ENCODE results near the gene SEBOX. TPM values are rescaled to one million over a fixed set of nuclear protein-coding genes. Genes with fewer than 3 reads are reported as not detected.

The SEBOX gene
- total RNA-seq, 4 donors from 2014 or later, result not detected

DNA sequence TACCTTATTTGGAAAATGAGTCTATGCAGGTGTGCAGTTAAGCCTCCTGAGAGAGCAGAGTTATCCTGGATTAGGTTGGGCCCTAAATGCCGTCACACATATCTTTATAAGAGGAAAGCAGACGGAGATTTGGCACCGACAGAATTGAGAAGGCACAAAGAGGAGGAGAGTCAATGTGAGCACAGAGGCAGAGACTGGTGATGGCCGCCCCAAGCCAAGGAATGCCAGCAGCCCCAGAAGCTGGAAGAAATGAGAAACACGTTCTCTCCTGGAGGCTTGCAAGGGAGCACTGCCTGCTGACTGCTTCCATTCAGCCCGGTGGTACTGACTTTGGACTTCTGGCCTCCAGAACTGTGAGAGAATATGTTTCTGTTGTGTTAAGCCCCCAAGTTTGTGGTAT is 37.8 kb upstream of the SEBOX start:
- H3K4me3 ChIP-seq, result no peak overlapping the region
- intact Hi-C loops (cut with DNase I; ENCODE audit: low total_unique reads), result no loop called here
- H3K9me3 ChIP-seq, result no peaks in the 10 kb centered on the region
- H3K4me1 ChIP-seq, result peaks cover 0 to 5% of the 10 kb centered on the region in 2 donors
- no peaks in the 10 kb centered on the region for H3K36me3 ChIP-seq
- DNase-seq, result no peak
- TF ChIP-seq, protein P1, sequence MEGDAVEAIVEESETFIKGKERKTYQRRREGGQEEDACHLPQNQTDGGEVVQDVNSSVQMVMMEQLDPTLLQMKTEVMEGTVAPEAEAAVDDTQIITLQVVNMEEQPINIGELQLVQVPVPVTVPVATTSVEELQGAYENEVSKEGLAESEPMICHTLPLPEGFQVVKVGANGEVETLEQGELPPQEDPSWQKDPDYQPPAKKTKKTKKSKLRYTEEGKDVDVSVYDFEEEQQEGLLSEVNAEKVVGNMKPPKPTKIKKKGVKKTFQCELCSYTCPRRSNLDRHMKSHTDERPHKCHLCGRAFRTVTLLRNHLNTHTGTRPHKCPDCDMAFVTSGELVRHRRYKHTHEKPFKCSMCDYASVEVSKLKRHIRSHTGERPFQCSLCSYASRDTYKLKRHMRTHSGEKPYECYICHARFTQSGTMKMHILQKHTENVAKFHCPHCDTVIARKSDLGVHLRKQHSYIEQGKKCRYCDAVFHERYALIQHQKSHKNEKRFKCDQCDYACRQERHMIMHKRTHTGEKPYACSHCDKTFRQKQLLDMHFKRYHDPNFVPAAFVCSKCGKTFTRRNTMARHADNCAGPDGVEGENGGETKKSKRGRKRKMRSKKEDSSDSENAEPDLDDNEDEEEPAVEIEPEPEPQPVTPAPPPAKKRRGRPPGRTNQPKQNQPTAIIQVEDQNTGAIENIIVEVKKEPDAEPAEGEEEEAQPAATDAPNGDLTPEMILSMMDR (IDR thresholded peaks at IDR 0.05), result no peak
- no peak for TF ChIP-seq POLR2A (IDR thresholded peaks at IDR 0.05)
- H3K27me3 ChIP-seq, result no peaks in the 10 kb centered on the region
- no peak overlapping the region for H3K27ac ChIP-seq

- H3K9me3 ChIP-seq, result no peaks in the 10 kb centered on the region
- intact Hi-C loops (cut with DNase I; ENCODE audit: low total_unique reads), result no loop called here
- H3K36me3 ChIP-seq, result no peaks in the 10 kb centered on the region
- H3K27ac ChIP-seq, result no peak overlapping the region
- H3K4me3 ChIP-seq, result no peak overlapping the region
- H3K4me1 ChIP-seq, result peaks cover 0 to 5% of the 10 kb centered on the region in 2 donors
- H3K27me3 ChIP-seq, result no peaks in the 10 kb centered on the region
- TF ChIP-seq, protein P1 (IDR thresholded peaks at IDR 0.05), result no peak
- no peak for TF ChIP-seq POLR2A (IDR thresholded peaks at IDR 0.05)
- no peak for DNase-seq
Observed at GRCh38 chr17:28402224-28402630, 37.2 kb upstream of the SEBOX start.

DNA sequence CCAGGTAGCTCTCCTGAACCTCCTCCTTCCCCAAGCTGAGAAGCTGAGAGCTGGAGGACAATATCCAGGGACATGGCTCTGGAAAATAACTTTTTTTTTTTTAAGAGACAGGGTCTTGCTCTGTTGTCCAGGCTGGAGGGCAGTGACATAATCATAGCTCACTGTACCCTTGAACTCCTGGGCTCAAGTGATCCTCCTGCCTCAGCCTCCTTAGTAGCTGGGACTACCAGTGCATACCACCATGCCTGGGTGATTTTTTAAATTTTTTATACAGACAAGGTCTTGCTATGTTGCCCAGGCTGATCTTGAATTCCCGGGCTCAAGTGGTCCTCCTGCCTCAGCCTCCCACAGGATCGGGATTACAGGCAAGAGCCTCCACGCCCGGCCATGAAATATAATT is 34.8 kb upstream of the SEBOX start:
- no peak for DNase-seq
- intact Hi-C loops (cut with DNase I; ENCODE audit: low total_unique reads), result no loop called here
- H3K36me3 ChIP-seq, result no peaks in the 10 kb centered on the region
- H3K27ac ChIP-seq, result no peak overlapping the region
- no peak overlapping the region for H3K4me3 ChIP-seq
- no peaks in the 10 kb centered on the region for H3K27me3 ChIP-seq
- H3K9me3 ChIP-seq, result no peaks in the 10 kb centered on the region
- no peak for TF ChIP-seq POLR2A (IDR thresholded peaks at IDR 0.05)
- TF ChIP-seq, protein P1 (IDR thresholded peaks at IDR 0.05), result no peak
- no peaks in the 10 kb centered on the region for H3K4me1 ChIP-seq

- H3K36me3 ChIP-seq, result no peaks in the 10 kb centered on the region
- TF ChIP-seq, protein P1 (IDR thresholded peaks at IDR 0.05), result no peak
- no peak for TF ChIP-seq POLR2A (IDR thresholded peaks at IDR 0.05)
- H3K27ac ChIP-seq, result no peak overlapping the region
- no peaks in the 10 kb centered on the region for H3K4me1 ChIP-seq
- H3K9me3 ChIP-seq, result no peaks in the 10 kb centered on the region
- intact Hi-C loops (cut with DNase I; ENCODE audit: low total_unique reads), result no loop called here
- H3K4me3 ChIP-seq, result no peak overlapping the region
- DNase-seq, result no peak
- H3K27me3 ChIP-seq, result no peaks in the 10 kb centered on the region
Observed at GRCh38 chr17:28398280-28398981, 33.4 kb upstream of the SEBOX start.

DNA sequence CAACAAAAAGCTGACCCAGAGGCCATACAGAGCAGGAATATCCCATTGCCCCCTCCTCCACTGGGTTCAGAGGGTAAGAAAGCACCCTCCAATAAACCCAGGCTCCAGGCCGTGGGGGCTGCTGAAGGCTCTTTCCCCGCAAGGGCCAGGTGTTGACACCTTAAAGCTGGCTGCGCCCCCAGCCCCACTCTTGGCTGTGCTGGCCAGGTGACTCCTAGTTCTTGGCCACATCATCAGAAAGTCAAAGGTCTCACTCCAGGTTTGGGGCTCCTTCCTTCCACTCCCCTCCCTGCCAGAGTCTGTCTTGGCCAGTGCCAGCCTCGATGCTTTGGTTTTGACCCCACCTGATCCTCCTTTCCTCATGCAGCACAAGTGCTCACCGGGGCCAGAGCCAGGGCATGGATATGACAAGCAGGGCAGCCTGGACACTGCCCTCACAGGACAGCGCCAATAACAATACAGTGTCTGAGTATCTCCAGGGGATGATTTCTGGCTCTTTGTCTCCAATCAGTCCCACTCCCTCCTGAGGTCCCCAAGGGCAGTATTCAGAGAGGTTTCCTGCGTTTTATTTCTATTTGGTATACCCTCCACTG is 32.8 kb upstream of the SEBOX start:
- no peaks in the 10 kb centered on the region for H3K36me3 ChIP-seq
- no peaks in the 10 kb centered on the region for H3K9me3 ChIP-seq
- TF ChIP-seq, protein P1 (IDR thresholded peaks at IDR 0.05), result no peak
- TF ChIP-seq POLR2A (IDR thresholded peaks at IDR 0.05), result no peak
- no peak overlapping the region for H3K27ac ChIP-seq
- no peaks in the 10 kb centered on the region for H3K4me1 ChIP-seq
- no peaks in the 10 kb centered on the region for H3K27me3 ChIP-seq
- no peak overlapping the region for H3K4me3 ChIP-seq
- intact Hi-C loops (cut with DNase I; ENCODE audit: low total_unique reads), result no loop called here
- DNase-seq, result no peak

Data from uterus (tissue), 4 donors.